ENCODE data around the gene KRT82. TPM values are rescaled to one million over a fixed set of nuclear protein-coding genes. Genes with fewer than 3 reads are reported as not detected.

The KRT82 gene
- total RNA-seq, 2 donors from 2014 or later = not detected

DNA sequence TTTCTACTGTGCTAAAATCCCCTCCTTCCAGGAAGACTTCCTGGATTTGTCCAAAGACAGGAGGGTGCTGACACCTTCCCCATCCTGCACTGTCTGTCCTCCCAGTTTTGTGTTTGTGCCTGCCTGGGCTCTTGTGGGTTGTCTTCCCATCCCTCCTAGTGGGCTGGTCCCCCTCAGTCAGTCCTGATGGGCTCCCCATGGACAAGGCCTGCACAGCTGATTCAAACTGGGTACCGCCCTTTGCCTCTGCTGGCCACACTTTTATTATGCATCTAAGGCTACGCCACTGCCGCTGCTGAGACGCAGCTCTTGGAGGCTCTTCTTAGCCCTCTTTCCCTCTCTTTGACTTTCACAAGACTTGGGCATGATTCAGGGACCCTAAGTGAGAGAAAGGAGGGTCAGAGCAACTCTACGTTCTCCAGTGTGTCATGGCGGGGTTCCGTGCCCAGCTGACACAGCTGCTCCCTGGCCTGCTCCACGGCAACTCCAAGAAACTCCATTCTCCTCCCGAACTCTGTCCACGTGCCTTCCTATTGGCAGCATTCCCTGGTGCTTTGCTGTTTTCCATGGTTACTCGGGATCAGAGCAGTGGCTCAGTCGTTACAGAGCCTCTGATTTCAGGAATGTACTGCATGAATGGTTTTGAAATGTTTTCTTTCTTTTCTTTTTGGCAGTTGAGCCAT lies 35.1 kb downstream of the KRT82 start:
- Mint-ChIP-seq H3K4me3 (no peak overlapping the region), H3K9me3 (no peaks in the 10 kb centered on the region), H3K27ac (no peak overlapping the region), H3K4me1 (no peaks in the 10 kb centered on the region), H3K36me3 (ENCODE audit: low read depth) (no peaks in the 10 kb centered on the region), H3K27me3 (peaks cover 20% of the 10 kb centered on the region)
- no peak for ATAC-seq (replicated peaks)

GRCh38 chr12:52369809-52370208 lies 36.3 kb downstream of the KRT82 start:
- Mint-ChIP-seq H3K36me3 (ENCODE audit: low read depth) (no peaks in the 10 kb centered on the region), H3K4me1 (no peaks in the 10 kb centered on the region), H3K9me3 (no peaks in the 10 kb centered on the region), H3K4me3 (no peak overlapping the region), H3K27ac (no peak overlapping the region), H3K27me3 (peaks cover 20% of the 10 kb centered on the region)
- ATAC-seq (replicated peaks) = no peak

- ATAC-seq (replicated peaks) = no peak
- no peak overlapping the region for H3K27ac Mint-ChIP-seq
- H3K36me3 Mint-ChIP-seq (ENCODE audit: low read depth) = no peaks in the 10 kb centered on the region
- H3K9me3 Mint-ChIP-seq = no peaks in the 10 kb centered on the region
- H3K27me3 Mint-ChIP-seq = peaks cover 20% of the 10 kb centered on the region
- no peak overlapping the region for H3K4me3 Mint-ChIP-seq
- no peaks in the 10 kb centered on the region for H3K4me1 Mint-ChIP-seq
Measured at GRCh38 chr12:52369211-52369610, 36.9 kb downstream of the KRT82 start.

GRCh38 chr12:52368508-52368907 lies 37.6 kb downstream of the KRT82 start:
- Mint-ChIP-seq H3K4me1 (no peaks in the 10 kb centered on the region), H3K36me3 (ENCODE audit: low read depth) (no peaks in the 10 kb centered on the region), H3K27me3 (peaks cover 20% of the 10 kb centered on the region), H3K9me3 (no peaks in the 10 kb centered on the region), H3K4me3 (no peak overlapping the region), H3K27ac (no peak overlapping the region)
- no peak for ATAC-seq (replicated peaks)

DNA sequence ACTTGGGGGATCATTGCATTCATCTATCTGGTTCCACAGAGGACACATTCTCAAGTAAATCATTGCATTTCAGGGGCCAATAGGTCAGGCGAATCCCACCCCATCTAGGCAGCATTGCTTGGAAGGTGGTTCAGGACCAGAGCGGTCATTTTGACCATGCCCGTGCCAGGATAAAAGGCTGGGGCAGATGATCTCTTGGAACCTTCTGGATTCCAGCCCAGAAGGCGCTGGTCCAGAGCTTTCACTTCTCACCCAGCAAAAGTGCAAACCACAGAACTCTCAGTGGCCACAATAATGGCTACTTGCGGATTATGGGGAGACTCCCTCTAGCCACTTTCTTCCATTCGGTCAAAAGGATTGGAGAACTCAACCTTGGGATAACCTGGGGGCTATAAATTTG lies 38.3 kb downstream of the KRT82 start:
- Mint-ChIP-seq H3K36me3 (ENCODE audit: low read depth) (no peaks in the 10 kb centered on the region), H3K27me3 (peaks cover 20% of the 10 kb centered on the region), H3K9me3 (no peaks in the 10 kb centered on the region), H3K27ac (no peak overlapping the region), H3K4me1 (no peaks in the 10 kb centered on the region), H3K4me3 (no peak overlapping the region)
- ATAC-seq (replicated peaks) = no peak

DNA sequence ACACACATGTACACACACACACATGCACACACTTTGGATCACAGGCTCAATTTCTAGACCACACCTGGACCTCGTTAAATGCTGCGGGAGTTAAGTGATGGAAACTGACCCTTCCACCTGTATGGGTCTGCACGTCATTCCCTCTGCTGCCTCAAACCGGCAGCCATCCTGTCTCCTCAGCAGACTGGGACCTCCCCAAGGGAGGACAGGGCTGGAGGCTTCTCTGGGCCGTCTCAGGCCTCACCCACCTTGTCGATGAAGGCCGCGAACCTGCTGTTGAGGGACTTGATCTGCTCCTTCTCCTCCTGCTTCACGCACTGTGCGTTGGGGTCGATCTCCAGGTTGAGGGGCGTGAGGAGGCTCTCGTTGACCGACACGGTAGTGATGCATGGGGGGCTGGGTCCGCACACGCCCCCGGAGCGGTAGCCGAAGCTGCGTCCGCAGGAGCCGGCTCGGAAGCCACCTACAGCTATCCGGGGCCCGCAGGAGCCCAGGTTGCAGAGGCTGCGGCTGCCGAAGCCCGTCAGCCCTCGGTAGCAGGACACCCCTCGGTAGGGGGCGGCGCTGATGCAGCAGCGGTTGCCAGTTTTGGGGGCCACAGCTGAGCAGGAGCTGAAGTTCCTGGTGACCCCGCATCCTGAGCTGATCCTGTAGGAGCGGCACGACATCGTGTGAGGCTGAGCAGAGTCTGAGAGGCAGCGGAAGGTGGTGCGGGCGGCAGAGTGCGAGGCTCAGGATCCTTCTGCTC lies 39.2 kb downstream of the KRT82 start, which contains the start of gene KRT85:
Gene KRT85 (minus strand): TSS at position 744 of the 748 bp plus-strand sequence. CDS start 76 bp downstream, at position 668.
- Mint-ChIP-seq H3K27me3 (peaks cover 19% of the 10 kb centered on the region), H3K4me3 (no peak within 1 kb of the TSS), H3K27ac (no peak within 1 kb of the TSS), H3K9me3 (no peaks in the 10 kb centered on the region), H3K36me3 (ENCODE audit: low read depth) (no peaks in the 10 kb centered on the region), H3K4me1 (no peaks in the 10 kb centered on the region)
- no peak for ATAC-seq (replicated peaks)

- H3K27ac Mint-ChIP-seq = no peak overlapping the region
- no peak overlapping the region for H3K4me3 Mint-ChIP-seq
- no peak for ATAC-seq (replicated peaks)
- no peaks in the 10 kb centered on the region for H3K9me3 Mint-ChIP-seq
- H3K4me1 Mint-ChIP-seq = no peaks in the 10 kb centered on the region
- peaks cover 10% of the 10 kb centered on the region for H3K27me3 Mint-ChIP-seq
- H3K36me3 Mint-ChIP-seq (ENCODE audit: low read depth) = no peaks in the 10 kb centered on the region
Measured at GRCh38 chr12:52364901-52365489, 41.1 kb downstream of the KRT82 start.

- H3K27ac Mint-ChIP-seq = no peak overlapping the region
- H3K27me3 Mint-ChIP-seq = peaks cover 7% of the 10 kb centered on the region
Measured at GRCh38 chr12:52364061-52364460, 42.1 kb downstream of the KRT82 start.

DNA sequence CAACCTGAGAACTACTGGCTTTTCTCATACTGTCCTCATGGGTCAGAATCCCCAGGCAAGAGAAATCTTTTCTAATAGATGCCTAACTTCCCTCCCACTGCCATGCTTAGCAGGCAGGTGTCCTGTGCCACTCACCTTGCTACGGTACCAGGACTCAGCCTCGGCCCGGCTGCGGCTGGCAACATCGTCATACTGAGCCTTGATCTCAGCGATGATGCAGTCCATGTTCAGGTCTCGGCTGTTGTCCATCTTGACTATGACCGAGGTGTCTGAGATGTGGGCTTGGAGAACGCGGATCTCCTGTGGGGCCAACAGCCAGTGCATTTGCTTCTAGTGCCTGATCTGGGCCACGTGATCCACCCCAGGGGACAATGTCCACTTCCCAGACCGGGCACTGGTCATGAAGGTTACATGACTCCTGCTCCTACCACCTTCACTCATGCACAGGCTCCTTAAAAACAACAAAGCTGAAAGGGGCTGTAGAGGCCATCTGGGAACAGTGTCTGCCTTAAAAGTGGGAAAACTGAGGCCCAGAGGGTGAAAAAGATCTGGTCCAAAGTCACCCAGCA lies 42.9 kb downstream of the KRT82 start:
- ATAC-seq (replicated peaks) = no peak

More at GRCh38 chr12:52364061-52364460, 42.1 kb downstream of the KRT82 start:
- no peak overlapping the region for H3K4me3 Mint-ChIP-seq
- H3K36me3 Mint-ChIP-seq (ENCODE audit: low read depth) = no peaks in the 10 kb centered on the region
- no peaks in the 10 kb centered on the region for H3K9me3 Mint-ChIP-seq
- H3K4me1 Mint-ChIP-seq = no peaks in the 10 kb centered on the region
- ATAC-seq (replicated peaks) = no peak

GRCh38 chr12:52362118-52362726 lies 43.9 kb downstream of the KRT82 start:
- H3K27me3 Mint-ChIP-seq = peaks cover 4% of the 10 kb centered on the region
- H3K9me3 Mint-ChIP-seq = no peaks in the 10 kb centered on the region
- H3K4me3 Mint-ChIP-seq = no peak overlapping the region
- H3K36me3 Mint-ChIP-seq (ENCODE audit: low read depth) = no peaks in the 10 kb centered on the region
- no peaks in the 10 kb centered on the region for H3K4me1 Mint-ChIP-seq
- no peak for ATAC-seq (replicated peaks)
- no peak overlapping the region for H3K27ac Mint-ChIP-seq

More for the DNA sequence above, 42.9 kb downstream of the KRT82 start:
- H3K27ac Mint-ChIP-seq = no peak overlapping the region
- H3K36me3 Mint-ChIP-seq (ENCODE audit: low read depth) = no peaks in the 10 kb centered on the region
- no peaks in the 10 kb centered on the region for H3K4me1 Mint-ChIP-seq
- H3K4me3 Mint-ChIP-seq = no peak overlapping the region
- H3K27me3 Mint-ChIP-seq = peaks cover 4% of the 10 kb centered on the region
- no peaks in the 10 kb centered on the region for H3K9me3 Mint-ChIP-seq

GRCh38 chr12:52361553-52361952 lies 44.6 kb downstream of the KRT82 start:
- Mint-ChIP-seq H3K4me3 (no peak overlapping the region), H3K27ac (no peak overlapping the region)

DNA sequence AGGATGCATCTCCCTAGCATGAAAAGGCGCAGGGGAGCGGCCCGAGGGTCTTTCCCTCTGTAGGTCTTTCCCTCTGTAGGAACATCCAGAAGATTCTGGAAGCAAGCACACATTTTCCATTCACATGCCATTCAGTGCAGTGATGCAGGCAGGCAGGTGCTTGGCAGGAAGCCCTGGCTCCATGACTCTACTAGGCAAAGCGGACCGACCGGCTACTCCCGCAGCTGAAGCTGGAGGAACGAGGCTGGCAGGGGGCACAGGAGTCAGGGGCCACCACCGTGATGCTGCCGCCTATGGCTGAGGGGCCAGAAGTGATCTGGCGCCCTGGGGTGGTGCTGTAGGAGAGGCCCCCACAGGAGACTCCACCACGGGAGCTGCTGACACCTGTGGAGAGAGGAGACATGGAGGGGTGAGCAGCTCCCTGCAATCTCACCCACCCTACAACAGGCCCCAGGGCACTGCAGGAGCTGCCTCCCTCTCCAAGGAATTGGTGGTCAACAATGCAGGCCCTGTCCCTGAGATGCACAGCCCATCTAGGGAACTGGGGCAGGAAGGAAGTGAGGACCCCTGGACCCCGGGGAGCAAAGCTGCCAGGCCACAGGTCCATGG lies 45.4 kb downstream of the KRT82 start:
- Mint-ChIP-seq H3K4me3 (no peak overlapping the region), H3K36me3 (ENCODE audit: low read depth) (no peaks in the 10 kb centered on the region), H3K27me3 (peaks cover 4% of the 10 kb centered on the region)

More at GRCh38 chr12:52361553-52361952, 44.6 kb downstream of the KRT82 start:
- Mint-ChIP-seq H3K9me3 (no peaks in the 10 kb centered on the region), H3K36me3 (ENCODE audit: low read depth) (no peaks in the 10 kb centered on the region), H3K4me1 (no peaks in the 10 kb centered on the region), H3K27me3 (peaks cover 4% of the 10 kb centered on the region)
- no peak for ATAC-seq (replicated peaks)

DNA sequence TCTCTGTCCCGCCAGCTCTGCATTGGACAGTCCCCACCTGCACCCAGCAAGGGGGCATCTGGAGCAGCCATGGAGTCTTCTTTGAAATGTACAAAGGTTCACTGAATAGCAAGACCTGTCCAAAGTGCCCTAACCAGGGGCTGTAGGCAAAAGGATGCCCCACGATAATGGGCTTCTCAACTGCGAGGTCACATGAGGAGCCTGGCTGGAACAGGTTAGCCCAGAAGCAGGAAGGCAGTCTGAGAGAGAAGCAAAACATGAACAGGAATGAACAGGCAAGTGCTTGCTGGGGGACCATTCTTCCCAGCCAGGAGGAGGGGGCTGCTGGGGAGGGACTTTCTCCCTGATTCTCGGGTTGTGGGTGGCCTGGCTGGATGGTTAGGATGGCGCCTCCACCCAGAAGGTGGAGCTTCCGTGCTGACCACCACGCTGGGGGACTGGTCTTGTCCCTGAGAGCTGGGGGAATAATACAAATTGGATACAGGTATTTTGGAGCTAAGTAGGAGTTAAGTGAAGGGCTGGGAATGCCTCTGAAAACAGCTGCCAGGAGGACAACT lies 46.0 kb downstream of the KRT82 start:
- Mint-ChIP-seq H3K4me1 (no peaks in the 10 kb centered on the region), H3K36me3 (ENCODE audit: low read depth) (no peaks in the 10 kb centered on the region), H3K9me3 (no peaks in the 10 kb centered on the region), H3K27ac (no peak overlapping the region), H3K4me3 (no peak overlapping the region), H3K27me3 (peaks cover 4% of the 10 kb centered on the region)
- no peak for ATAC-seq (replicated peaks)

More for the DNA sequence above, 45.4 kb downstream of the KRT82 start:
- Mint-ChIP-seq H3K27ac (no peak overlapping the region), H3K4me1 (no peaks in the 10 kb centered on the region), H3K9me3 (no peaks in the 10 kb centered on the region)
- no peak for ATAC-seq (replicated peaks)
